ENCODE data around the gene AOPEP.

- no peak for TF ChIP-seq CTCF (conservative IDR thresholded peaks at IDR 0.05 in 1 of 2, IDR thresholded peaks at IDR 0.05 in 1 of 2; ENCODE audit: low read depth in 1 of 2, low read length in 2 of 2)
- no peak for TF ChIP-seq EZH2 (IDR thresholded peaks at IDR 0.05; ENCODE audit: low read length, missing control alignments)
Measured at GRCh38 chr9:95078939-95079338, 352.4 kb downstream of the AOPEP start.
